ENCODE measurements around the gene ROPN1. TPM values are rescaled to one million over a fixed set of nuclear protein-coding genes. Genes with fewer than 3 reads are reported as not detected.
"Not testable (repeated sequence)": the region's sequence is repeated elsewhere in the genome, so short reads cannot be mapped to it uniquely, and the experiment has no call there.

Gene ROPN1
- not detected in 2 replicates for total RNA-seq

GRCh38 chr3:123991730-123992588 lies at the start of gene ROPN1:
Gene ROPN1, minus strand, starts transcription at chr3:123992124. Its CDS starts 11,643 bp downstream, at chr3:123980481.
- intact Hi-C loops (cut with micrococcal nuclease), result not testable (repeated sequence)

DNA sequence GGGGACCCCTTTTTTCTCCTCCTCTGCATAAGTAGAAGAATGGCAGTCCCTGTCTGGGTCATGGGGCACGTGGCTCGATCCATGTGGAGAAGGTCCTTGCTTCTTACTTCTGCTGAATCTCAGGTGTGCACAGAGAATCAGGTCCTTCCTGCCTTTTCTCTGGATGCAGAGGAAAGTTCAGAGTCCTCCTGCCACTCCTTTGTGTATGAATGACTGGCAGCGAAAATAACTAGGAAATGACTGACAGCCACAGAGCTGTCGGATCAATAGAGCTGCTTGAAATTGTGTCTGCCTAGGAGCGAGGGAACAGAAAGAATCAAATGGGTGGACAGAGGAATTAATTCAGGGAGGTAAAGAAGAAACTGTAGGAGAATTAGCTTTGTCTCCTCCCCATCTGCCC lies 49.6 kb upstream of the ROPN1 start:
- intact Hi-C loops (cut with micrococcal nuclease), result no loop called here

- intact Hi-C loops (cut with micrococcal nuclease), result no loop called here
Observed at GRCh38 chr3:124037326-124037725, 45.4 kb upstream of the ROPN1 start.

- intact Hi-C loops (cut with micrococcal nuclease), result not testable (repeated sequence)
Observed at GRCh38 chr3:124036214-124036613, 44.3 kb upstream of the ROPN1 start.

DNA sequence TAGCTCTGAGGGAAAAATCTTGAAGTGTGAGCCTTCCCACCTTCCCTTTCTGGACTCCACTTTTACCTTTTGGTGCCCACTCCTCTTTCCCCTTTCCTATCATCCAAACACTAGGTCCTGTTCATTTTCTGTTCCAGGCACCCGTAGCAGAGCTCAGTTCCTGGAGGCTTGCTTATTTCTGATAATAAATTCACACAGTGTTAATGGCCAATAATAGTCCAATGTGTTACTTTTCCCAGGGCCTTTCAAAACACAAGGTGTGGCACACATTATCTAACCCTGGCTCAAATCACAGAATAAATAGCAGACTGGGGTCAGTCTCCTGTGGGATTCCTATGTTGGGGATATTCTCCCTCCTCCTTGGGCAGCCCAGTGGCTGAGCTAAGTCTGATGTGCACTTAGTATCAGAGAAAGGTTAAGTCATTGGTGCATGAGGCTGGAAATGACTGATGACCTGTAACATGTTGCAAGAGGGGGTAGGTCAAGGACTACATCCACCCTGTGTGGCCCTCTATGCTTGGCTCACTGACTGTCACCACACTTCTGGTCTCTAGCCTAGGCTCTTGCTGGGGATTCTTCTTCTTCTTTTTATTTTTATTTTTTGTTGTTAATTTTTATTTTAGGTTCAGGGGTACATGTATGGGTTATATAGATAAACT lies 43.7 kb upstream of the ROPN1 start:
- intact Hi-C loops (cut with micrococcal nuclease), result no loop called here

GRCh38 chr3:124034844-124035152 lies 42.9 kb upstream of the ROPN1 start:
- intact Hi-C loops (cut with micrococcal nuclease), result no loop called here

GRCh38 chr3:124034016-124034843 lies 42.3 kb upstream of the ROPN1 start:
- intact Hi-C loops (cut with micrococcal nuclease), result no loop called here

DNA sequence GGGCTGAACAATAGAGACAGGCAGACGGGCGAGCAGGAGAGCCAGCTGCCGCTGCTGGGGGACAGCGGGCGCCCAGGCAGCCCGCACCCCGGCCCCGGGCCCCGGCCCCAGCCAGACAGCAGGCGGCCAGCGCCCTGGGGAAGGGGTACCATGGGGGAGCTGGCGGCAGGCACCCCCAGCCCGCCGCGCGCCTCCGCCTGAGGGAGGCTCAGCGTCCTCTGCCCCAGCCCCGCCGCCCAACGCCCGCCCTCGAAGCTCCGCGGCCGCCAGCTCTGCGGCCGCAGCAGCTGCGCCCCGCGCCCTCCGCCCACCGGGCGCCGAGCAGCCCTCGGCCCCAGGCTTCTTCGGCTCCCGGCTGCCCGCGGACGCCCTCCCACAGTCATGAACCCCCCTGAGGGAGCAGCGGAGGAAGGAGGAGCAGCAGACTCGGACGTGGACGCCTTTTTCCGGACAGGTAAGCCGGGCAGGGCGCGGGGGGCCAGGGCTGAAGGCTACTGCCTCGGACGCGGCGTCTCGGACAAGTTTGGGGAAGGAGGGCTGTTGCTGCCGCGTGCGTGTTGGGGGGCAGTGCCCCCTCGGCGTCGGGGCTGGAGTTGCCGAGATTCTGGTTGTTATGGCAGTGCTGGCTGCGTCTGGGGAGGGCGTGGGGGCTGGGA lies 41.6 kb upstream of the ROPN1 start, which contains the start of gene KALRN:
KALRN (plus strand) TSS at position 10 of the 656 bp plus-strand sequence.
- intact Hi-C loops (cut with micrococcal nuclease), result no loop called here

DNA sequence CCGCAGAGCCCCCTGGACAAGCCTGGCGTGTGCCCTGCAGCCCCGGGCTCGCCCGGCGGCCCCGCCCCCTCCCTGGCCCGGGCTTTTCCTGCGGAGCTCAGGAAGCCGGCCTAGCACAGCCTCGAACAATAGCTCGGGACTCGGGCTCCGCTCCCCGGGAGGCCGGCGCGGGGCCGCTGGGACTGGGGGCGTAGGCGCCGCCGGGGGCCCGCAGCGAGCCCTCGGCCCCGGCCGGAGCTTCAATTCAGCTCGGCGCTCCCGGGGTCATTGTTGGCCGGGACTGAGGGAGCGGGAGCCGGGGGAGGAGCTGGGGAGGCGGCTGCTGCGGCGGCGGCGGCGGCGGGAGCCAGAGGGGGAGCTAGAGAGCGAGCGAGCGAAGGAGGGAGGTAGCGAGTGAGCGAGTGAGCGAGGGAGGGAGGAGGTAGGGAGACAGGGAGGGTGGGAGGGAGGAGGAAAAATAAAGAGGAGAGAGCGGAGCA lies 41.0 kb upstream of the ROPN1 start:
- intact Hi-C loops (cut with micrococcal nuclease), result no loop called here

DNA sequence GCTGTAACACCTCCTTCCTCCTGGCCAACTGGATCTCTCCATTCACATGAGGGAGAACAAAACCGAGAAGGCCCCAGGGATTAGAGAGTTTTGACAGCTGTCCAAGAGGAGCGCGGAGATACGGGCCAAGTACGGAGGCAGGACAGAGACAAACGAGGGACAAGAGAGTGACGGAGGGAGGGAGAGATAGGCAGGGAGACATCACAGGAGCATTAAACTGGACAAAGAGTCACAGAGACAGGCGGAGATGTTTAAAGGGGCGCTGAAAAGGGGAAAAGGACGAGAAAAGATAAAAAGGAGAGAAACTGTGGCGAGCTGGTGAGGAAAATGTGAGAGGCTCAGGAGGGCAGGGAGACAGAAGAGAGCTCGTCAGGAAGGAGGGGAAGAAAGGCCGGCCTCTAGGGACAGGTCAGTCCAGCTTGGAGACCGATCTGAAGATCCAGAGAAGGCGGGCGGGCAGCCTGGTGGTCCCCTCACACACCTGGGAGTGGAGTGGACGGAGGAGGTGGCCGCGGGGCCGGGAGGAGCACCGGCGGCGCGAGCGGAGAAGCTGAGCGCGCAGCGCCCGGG lies 40.5 kb upstream of the ROPN1 start:
- intact Hi-C loops (cut with micrococcal nuclease), result no loop called here

GRCh38 chr3:124026516-124026915 lies 34.6 kb upstream of the ROPN1 start:
- intact Hi-C loops (cut with micrococcal nuclease), result no loop called here

DNA sequence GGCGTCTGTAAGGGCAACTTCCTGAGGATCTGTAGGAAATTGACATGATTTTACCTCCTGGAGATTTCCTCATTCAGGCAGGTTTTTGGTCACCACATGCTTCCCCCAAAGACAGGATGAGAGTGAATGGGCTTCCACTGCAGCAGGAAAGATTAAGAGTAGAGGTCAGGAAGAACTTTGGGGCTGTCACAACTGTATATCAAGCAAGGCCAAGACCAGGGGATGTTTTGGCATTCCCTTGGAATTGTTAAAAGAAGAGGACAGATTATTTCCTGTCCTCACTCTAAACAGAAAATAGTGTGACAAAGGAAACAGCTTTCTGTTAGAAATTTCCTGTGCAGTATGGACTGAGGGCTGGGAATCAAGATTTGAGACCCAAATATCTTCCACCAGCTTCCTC lies 31.6 kb upstream of the ROPN1 start:
- intact Hi-C loops (cut with micrococcal nuclease), result not testable (repeated sequence)

DNA sequence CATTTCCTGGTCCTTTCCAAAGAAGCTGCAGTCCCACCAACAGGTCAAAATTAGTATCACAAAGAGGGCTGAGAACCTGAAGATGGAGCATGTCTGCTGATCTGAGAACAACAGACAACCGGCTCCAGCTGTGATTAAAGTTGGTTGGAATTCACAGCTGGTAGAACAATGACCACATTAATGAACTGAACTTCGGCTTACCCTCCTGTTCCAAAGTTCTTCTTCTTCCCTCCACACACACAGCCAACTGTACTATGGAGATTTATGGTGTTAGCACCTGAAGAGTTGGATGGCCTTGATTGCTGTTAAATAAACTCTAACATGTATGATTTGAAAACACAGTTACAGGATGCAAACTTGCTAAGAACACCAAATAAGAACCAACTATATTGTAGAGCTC lies 27.4 kb upstream of the ROPN1 start:
- intact Hi-C loops (cut with micrococcal nuclease), result no loop called here

DNA sequence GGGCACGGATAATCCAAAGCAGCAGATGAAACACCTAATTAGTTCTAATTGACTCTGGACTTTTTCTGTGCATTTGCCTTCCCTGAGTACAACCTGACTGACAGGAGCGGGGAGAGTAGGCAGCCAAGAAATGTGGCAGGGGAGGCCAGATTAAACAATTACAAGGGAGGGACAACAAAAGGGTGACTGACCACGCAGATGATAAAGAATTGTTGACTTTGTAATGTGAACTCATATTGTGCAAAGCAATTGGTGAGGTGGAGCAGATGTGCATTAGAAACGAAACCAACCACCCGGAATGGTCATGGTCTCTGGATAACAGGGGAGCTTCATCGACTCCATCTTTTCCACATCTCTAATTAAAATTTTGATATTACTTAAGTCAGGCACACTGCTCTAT lies 25.6 kb upstream of the ROPN1 start:
- intact Hi-C loops (cut with micrococcal nuclease), result not testable (repeated sequence)

- intact Hi-C loops (cut with micrococcal nuclease), result not testable (repeated sequence)
Observed at GRCh38 chr3:124016483-124016882, 24.6 kb upstream of the ROPN1 start.

DNA sequence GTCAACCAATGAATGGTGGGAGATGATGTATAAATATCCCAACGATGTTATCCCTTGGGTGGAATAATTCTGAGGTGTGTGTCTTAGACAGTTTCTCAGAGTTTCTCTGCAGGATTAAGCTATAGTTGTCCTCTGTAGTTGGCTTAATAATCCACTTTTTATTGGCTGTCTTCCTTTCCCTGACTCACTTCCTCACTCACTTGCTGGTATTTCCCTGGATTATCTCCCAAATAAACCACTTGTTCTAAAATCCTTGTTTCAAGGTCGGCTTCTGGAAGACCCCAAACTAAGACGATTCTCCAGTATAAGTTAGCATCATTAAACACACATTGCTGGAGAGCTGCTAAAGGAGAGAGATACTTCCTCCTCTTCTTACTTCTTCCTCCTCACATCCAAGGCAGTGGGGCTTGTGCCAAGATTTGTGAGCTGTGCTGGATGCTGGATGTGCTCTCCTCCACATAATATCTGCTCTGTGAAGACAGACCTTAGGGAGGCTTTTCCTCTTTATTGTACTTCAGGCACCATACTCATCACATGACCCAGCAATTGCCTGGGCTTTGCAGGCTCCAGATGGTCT lies 22.5 kb upstream of the ROPN1 start:
- intact Hi-C loops (cut with micrococcal nuclease), result no loop called here

GRCh38 chr3:124008321-124008720 lies 16.4 kb upstream of the ROPN1 start:
- intact Hi-C loops (cut with micrococcal nuclease), result not testable (repeated sequence)

- intact Hi-C loops (cut with micrococcal nuclease), result no loop called here
Observed at GRCh38 chr3:124007186-124007585, 15.3 kb upstream of the ROPN1 start.

DNA sequence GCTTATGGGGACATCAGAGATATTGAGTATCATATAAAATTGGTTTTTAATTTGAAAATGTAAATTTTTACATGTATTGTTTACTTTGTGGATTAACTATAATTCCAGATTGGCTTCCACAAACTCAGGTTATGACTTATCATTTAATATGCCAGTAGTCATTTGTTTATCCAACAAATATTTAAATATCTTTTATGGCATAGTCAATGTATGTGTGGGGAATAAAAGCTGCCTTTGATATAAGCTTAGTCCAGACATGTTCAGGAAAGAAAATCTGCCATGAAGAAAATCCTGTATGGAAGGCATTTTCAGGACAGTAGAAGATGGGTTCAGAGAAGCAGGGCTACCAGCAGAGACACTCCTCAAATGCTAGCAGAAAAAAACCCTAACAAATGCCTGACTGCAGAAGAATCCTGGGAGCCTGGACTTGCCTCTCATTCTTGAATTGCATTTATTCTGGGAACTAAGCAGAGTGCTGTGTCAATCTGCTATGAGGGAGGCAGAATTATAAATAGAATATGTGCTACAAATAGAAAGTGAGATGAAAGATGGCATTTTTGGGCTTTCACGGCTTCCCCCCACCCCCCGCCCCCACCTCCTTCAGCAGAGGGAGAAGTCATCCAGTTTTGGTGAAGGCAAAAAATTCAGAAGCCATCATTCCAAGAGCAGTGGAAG lies 10.6 kb upstream of the ROPN1 start:
- intact Hi-C loops (cut with micrococcal nuclease), result not testable (repeated sequence)

DNA sequence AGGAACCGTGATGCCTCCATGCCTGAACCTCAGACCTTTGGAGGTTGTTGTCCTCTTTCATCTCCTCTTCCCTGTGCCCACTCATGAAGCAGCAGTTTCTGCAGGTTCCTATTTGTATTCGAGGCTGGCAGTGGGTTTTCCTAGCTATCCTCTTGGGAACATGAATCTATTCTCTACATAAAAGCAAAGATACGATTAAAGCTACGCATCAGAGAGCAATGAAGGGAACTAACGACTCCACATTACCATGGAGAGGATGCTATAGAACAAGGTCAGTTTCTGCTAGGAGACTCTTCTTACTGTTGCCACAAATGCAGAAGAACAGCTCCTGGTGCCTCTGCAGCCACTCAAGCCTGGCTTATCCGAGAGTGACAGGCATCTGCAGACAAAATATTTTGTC lies 9.4 kb upstream of the ROPN1 start:
- intact Hi-C loops (cut with micrococcal nuclease), result not testable (repeated sequence)

All from T-helper 2 cell treated with Interferon-gamma antibody and Interleukin-4, amounts not matched to agents 100 ng/mL and 5 ng/mL, for 36 hours (primary cell).